GM15510 (cell line): ENCODE data around the gene DUS1L.

Source experiments
- POLR2A ChIP-seq: IDR thresholded peaks from 3 replicates; pipeline ENCODE4 v1.6.1; 2011; ENCODE audit warnings: borderline replicate concordance; ENCODE audit not compliant: insufficient read length; ENCODE audit errors: extremely low read depth

Gene DUS1L

GRCh38 chr17:82060001-82060380, 5.6 kb downstream of the DUS1L start:
- TF ChIP-seq POLR2A, result no peak

GRCh38 chr17:82059272-82060000, 6.2 kb downstream of the DUS1L start:
- no peak for TF ChIP-seq POLR2A

GRCh38 chr17:82058855-82059249, 6.8 kb downstream of the DUS1L start:
- TF ChIP-seq POLR2A, result no peak

- TF ChIP-seq POLR2A, result peak; percentile 11
These were observed 7.3 kb downstream of the DUS1L start for GRCh38 chr17:82058230-82058854.

GRCh38 chr17:82056729-82057621, 8.6 kb downstream of the DUS1L start:
- no peak for TF ChIP-seq POLR2A

GRCh38 chr17:82055965-82056728, 9.5 kb downstream of the DUS1L start:
- no peak for TF ChIP-seq POLR2A

- TF ChIP-seq POLR2A, result no peak
These were observed 10.3 kb downstream of the DUS1L start for GRCh38 chr17:82055023-82055964.

- no peak for TF ChIP-seq POLR2A
These were observed 11.1 kb downstream of the DUS1L start for GRCh38 chr17:82054351-82055022.

- no peak for TF ChIP-seq POLR2A
These were observed 11.9 kb downstream of the DUS1L start for GRCh38 chr17:82053556-82054263.

GRCh38 chr17:82053130-82053529, 12.5 kb downstream of the DUS1L start:
- no peak for TF ChIP-seq POLR2A

GRCh38 chr17:82052638-82053059, 13.0 kb downstream of the DUS1L start:
- no peak for TF ChIP-seq POLR2A
